ENCODE data around the gene DNAJC12.
"Not testable (repeated sequence)": the region's sequence is repeated elsewhere in the genome, so short reads cannot be mapped to it uniquely, and the experiment has no call there.

Gene DNAJC12

DNA sequence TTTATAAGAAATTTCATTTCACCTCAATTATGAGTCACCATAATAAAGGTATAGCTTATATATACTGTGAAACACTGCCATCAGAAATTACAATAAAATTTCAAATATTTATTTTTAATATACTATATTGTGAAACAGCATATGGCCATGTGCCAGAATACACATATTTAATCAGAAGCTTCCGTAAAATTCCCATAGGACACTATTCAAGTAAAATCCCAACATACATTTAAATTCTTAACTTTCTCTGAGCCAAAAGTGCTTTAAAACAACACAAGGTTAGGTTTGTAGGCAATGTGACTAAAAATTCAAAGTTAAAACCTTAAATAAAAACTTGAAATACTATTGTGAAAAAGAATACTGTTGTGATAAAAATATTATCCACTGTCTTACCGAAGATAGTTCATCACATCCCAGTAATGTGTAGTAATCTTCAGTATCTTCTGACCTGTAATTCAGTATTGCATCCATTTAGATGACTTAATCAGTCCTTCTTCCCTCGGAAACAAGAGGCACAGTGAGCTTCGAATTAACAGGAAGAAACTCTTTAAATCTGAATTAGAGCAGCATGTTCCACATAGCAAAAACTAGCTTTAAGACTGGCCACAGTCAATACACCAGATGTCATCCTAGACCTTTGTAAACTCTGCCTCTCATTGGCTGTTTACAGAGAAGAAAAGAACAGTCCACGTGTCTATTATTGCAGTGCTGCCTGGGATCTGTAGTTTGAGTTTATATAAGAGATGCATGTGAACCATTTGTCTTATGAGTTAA, at the start of gene DNAJC12:
TSS of gene DNAJC12 (minus strand) at position 648 of the 774 bp plus-strand sequence. CDS start at position 471, 177 bp downstream.
- no peak for DNase-seq (ENCODE audit: low read depth, low spot score)

DNA sequence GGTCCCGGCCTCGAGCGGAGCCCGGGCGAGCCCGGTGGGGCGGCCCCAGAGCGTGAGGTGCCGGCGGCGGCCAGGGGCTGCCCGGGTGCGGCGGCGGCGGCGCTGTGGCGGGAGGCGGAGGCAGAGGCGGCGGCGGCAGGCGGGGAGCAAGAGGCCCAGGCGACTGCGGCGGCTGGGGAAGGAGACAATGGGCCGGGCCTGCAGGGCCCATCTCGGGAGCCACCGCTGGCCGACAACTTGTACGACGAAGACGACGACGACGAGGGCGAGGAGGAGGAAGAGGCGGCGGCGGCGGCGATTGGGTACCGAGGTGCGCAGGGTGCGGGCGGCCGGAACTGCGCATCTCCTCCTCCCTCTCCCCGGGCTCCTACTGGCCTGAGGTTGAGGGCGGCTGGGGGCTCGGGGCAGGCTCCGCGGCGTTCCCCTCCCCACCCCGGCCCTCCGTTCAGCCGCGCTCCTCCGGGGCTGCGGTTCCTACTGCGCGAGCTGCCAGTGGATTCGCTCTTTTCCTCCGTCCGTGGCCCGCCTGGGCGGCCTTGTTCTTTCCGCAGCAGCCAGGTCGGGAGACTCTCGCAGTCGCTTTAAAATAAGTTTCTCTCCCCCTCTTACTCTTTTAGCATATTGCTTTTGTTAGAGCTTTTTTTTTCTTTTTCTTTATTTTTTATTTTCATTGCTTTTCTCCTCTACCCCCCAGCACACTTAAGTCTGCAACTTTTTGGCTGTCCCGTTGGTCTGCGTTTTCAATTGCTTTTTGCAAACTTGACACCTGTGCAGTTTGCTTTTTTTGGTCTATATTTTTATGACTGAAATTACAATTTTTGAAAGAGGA, 47.1 kb upstream of the DNAJC12 start:
- DNase-seq (ENCODE audit: low read depth, low spot score), result peak; percentile 56

DNA sequence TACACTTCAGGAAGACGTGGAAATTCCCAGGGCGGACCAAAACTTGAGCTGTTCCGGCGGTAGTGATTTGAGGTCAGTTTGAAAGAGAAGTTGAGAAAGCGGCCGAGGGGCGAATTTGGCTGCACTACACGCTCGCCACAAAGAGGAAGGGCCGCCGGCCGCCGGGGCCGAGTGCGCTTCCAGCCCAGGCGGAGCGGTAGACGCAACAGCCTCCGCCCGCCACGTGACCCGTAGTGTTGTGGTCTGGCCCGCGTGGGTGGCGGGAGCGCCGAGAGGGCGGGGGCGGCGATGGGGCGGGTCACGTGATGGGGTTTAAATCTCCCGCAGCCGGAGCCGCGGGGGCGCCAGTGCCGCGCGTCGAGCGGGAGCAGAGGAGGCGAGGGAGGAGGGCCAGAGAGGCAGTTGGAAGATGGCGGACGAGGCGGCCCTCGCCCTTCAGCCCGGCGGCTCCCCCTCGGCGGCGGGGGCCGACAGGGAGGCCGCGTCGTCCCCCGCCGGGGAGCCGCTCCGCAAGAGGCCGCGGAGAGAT, 46.4 kb upstream of the DNAJC12 start, which contains the start of gene SIRT1:
TSS of gene SIRT1 (plus strand) at position 344 of the 529 bp plus-strand sequence. CDS start at position 410, 66 bp downstream.
- DNase-seq (ENCODE audit: low read depth, low spot score), result peak; percentile 85

DNA sequence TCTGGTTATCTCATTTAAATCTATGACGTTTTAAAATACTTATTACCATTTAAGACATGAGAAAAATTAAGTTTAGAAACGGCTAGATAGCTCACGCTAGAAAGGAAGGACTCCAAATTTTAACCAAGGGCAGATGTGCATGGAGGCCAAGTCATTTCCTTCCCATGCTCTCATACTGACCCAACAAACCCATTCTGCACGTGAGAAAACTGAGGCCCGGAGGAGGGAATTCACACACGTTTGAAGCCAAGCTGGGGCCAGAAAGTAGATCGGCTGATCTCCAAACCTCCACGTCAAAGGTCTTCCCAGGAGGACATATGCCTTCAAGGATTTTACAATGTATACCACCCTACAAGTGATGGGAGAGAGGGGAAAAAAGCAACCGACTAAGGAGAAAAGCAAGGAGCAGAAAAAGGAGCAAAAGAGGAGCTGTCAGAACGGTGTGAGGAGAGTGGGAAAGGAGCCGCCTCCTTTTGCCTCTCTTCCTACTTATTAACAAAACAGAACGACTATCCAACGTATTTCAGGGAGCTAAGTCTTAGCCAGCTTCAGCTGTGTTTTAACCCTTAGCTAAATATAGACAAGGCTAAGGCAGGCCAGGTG, 45.8 kb upstream of the DNAJC12 start:
- no peak for DNase-seq (ENCODE audit: low read depth, low spot score)

DNA sequence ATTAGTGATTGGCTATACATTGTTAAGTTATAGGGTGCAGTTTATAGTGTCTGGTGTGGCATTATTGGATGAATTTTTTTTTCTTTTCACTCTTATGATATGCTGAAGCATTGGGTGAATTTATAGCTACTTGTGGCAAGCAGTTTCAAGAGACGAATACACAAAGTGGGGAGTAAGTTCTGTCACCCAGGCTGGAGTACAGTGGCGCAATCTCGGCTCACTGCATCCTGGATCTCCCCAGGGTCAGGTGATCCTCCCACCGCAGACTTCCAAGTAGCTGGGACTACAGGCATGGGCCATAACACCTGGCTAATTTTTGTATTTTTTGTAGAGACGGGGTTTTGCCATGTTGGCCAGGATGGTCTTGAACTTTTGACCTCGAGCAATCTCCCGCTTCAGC, 40.1 kb upstream of the DNAJC12 start:
- no peak for DNase-seq (ENCODE audit: low read depth, low spot score)

DNA sequence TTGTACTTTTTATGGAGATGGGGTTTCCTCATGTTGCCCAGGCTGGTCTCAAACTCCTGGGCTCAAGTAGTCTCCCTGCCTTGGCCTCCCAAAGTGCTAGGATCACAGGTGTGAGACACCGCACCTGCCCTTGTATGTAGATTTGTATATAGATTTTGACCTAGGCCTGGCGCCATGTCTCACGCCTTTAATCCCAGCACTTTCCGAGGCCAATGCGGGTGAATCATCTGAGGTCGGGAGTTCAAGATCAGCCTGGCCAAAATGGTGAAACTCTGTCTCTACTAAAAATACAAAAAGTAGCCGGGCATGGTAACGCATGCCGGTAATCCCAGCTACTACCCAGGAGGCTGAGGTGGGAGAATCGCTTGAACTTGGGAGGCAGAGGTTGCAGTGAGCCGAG, 39.4 kb upstream of the DNAJC12 start:
- DNase-seq (ENCODE audit: low read depth, low spot score), result not testable (repeated sequence)

DNA sequence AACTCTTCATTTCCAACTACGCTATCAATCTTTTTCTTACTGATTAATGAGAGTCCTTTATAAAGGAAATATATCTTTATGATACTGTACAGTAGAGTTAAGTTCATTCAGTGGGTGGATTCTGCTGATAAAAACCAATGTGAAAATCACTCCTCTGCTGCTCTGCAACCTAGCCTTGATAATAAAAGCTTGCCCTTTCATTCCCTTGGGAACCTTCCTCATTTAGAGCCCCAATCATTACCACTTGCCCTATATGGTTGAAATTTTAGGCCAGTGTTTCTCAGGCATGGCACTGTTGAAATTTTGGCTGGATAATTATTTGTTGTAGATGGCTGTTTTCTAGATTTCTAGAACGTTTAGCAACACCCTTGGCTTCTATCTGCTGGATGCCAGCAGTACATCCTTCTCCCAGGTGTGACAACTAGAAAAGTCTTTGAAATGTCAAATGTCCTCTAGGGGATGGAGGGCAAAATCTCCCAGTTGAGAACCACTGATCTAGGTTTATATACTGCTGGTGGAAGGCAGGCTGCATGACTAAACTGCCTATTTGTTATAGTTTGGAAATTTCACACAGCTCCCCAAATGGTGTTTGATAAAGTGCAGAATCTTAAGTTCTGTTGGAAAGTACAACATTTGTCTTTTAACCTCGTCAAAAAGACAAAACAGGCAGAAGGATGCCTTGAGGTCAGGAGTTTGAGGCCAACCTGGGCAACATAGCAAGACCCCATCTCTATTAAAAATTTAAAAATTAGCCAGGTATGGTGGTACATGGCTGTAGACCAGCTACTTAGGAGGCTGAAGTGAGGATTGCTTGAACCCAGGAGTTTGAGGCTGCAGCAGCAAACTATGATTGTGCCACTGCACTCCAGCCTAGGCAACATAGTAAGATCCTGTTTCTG, 37.6 kb upstream of the DNAJC12 start:
- DNase-seq (ENCODE audit: low read depth, low spot score), result no peak

DNA sequence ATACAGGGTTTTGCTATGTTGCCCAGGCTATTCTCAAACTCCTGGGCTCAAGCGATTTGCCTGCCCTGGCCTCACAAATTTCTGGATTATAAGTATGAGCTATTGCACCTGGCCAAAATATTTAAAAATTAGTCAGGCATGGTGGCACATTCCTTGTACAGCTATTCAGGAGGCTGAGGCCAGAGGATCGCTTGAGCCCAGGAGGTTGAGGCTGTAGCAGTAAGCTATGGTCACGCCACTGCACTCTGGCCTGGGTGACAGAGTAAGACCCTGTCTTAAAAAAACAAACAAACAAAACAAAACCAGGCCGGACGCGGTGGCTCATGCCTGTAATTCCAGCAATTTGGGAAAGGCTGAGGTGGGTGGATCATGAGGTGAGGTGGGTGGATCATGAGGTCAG, 32.0 kb upstream of the DNAJC12 start:
- DNase-seq (ENCODE audit: low read depth, low spot score), result no peak

DNA sequence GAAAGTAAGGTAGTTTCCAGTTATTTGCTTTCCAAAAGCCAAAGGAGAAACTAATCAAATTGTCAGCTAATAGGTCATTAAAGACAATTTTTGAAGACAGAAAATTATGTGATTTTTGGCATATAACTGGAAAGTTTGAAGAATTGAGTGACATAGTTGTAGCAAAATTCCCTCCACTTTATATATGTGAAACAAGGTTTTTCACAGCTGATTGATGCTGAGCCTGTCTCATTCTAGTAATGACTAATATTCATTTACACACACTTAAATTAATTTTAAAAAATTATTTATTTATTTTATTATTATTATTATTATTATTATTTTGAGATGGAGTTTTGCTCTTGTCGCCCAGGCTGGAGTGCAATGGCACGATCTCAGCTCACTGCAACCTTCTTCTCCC, 30.1 kb upstream of the DNAJC12 start:
- DNase-seq (ENCODE audit: low read depth, low spot score), result no peak

DNA sequence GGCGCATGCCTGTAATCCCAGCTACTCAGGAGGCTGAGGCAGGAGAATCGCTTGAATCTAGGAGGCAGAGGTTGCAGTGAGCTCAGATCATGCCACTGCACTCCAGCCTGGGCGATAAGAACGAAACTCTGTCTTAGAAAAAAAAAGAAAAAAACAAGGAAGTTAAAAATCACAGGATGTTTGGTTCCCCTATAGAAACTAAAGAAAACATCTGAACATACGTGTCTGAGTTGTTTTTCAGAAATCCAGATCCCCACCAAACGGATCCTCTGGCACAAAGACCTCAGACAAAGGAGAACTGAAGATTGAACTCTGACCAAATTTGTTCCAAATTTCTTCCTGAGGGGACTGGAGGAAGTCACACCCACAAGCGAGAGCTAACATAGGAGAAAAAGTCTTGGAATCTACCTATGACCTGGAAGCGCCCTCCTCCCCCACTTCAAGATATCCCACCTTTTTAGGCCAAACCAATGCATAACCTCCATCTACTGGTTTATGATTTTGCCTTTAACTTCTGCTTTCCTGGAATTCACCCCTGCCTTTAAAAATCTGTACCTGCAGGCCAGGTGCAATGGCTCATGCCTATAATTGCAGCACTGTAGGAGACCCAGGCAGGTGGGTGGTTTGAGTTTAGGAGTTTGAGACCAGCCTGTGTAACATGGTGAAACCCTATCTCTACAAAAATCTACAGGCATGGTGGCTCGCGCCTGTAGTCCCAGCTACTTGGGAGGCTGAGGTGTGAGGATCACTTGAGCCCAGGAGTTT, 26.8 kb upstream of the DNAJC12 start:
- no peak for DNase-seq (ENCODE audit: low read depth, low spot score)

DNA sequence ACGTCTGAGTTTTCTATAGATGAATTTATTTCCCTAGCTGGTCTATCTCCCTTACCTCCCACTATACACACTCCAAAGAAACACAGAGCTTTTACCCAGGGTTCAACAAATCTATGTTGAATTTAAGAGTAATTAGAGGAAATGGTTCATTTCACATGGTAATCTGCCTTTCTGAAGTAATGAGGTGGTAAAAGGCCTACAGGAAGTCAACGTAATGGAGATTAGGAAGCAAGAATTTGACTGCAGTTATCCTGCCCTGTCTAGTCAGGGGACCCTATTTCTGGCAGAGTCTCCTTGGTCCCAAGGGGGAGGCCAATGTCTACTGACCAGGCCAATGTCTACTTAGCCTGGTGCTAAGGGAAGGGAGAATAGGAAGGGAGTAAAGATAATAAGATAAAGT, 25.1 kb upstream of the DNAJC12 start:
- DNase-seq (ENCODE audit: low read depth, low spot score), result no peak

DNA sequence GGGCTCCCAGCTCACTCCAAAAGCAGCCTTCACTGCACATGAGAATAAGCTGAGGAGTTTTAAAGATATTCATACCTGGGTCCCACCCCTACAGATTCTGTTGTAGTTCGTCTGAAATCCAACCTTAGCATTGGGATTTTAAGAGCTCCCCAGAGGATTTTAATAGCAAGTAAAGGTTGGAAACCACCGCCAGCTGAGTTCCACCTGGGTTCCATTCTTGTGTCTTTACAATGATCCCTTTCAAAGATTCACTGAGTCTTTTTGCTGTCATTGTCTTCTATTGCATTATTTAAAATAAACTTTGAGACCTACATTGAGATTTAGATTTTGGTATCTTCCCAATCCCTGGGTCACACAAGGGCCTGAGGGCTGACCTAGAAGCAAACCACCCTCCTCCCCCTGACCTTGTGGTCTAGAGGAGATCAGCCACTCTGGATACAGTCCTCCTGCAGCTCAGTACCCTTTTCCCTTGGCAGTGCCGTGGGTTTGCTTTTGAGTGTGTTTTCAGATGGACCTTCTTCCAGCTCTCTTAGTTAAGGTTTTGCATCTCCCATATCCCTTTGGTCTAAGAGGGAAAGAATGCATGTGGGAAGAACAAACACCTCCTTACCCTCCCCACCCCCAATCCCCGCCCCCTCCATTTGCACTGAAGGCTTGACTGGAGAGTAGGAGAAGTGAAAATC, 23.9 kb upstream of the DNAJC12 start:
- no peak for DNase-seq (ENCODE audit: low read depth, low spot score)

DNA sequence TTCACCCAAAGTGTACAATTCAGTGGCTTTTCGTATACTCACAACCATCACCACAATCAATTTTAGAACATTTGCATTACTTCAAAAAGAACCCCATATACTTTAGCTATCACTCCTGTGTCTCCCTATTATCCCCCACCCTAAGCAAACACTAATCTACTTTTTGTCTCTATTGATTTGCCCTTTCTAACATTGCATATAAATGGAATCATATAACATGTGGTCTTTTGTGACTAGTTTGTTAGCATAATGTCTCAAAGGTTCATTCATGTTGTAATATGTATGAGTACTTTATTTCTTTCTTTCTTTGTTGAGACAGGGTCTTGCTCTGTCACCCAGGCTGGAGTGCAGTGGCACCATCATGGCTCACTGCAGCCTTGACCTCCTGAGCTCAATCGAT, 21.0 kb upstream of the DNAJC12 start:
- DNase-seq (ENCODE audit: low read depth, low spot score), result no peak

DNA sequence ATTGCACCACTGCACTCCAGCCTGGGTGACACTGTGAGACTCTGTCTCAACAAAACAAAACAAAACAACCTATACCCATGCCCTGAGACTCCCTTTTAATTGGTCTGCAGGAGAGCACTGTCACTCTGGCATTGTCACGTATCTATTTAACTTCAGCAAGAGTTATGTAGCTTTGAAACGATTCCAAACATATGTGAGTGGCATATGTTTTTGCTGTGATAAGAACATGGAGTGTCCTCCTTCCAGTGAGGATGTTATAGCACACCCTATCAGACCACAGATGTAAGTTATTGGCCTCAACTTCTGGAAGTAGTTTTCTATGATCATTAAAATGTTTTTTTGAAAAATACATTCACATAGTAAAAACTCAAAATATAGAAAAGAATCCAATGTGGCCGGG, 15.5 kb upstream of the DNAJC12 start:
- no peak for DNase-seq (ENCODE audit: low read depth, low spot score)

DNA sequence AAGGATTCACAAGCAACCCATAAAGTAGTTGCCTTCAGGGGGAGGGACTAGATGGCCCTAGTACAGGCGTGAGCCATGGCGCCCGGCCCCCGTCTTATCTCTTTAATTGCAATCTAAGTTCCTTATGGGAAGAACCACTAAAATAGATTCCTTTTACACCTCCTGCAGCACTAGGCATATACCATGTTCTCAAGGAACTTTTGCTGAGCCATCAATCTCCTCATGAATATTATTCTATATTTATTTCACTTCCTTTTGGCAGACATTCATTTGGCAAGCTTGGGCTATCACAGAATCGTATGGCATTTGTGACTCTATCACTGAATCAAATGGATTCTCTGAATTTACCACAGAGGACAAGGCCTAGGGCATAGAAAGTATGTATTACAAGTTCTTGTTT, 14.8 kb upstream of the DNAJC12 start:
- no peak for DNase-seq (ENCODE audit: low read depth, low spot score)

DNA sequence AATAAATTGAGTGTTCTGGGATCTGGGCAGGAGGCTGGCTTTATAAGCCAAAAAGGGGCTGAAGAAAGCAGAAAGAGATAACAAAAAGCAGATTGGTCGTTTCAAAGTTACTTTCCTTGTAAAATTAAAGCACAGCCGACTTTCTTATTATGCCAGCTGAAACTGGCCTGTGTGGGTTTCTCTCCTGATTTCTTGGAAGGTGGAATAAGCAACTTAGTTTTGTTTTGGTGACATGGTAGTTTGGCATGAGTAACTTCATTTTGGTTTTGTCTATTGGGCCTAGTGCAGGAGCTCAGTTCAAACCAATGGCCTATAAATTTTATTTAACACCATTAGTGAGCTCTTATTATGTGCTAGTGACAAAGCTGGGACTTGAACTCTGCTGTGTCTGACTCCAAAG, 13.2 kb upstream of the DNAJC12 start:
- DNase-seq (ENCODE audit: low read depth, low spot score), result no peak

DNA sequence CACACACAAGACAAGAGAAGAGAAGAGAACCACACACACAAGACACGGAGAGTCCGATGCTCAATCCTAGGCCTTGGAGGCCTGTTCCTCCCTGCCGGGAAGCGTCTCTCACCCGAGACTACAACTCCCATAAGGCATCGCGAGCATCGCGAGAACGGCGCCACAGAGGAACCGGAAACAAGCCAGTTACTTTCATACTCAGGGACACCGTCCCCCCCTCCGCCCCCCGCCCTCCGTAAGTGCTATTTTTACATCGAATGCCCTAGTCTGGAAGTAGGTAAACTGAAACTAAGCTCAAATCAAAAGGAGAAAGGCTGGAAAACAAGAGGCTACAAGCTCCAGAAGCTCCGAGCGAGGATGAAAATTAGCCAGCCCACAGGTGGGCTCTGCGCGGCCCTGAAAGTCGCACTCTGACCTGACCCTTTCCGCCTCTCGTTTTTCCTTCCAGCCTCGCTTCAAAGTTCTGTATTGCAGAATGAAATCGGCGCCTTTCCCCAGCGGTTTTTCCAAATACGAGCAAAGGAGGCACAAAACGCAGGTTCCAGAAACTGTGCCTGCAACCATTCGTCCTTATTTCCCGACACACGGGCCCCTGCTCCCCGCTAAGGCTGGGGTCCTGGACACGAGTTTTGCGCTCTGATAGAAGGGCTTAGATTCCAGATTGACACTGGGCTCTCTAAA, 11.5 kb upstream of the DNAJC12 start:
- DNase-seq (ENCODE audit: low read depth, low spot score), result peak; percentile 89

DNA sequence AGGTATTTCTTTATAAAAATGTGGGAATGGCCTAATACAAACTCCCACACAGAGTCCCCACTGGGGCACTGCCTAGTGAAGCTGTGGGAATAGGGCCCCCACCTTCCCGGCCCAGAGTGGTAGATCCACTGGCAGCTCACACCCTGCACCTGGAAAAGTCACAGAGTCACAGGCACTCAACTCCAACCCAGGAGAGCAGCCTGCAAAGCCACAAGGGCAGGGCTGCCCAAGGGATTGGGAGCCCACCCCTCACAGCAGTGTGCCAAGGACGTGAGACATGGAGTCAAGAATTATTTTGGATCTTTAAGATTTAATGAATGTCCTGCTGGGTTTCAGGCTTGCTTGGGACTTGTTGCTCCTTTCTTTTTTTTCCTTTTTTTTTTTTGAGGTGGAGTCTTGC, 5.3 kb upstream of the DNAJC12 start:
- DNase-seq (ENCODE audit: low read depth, low spot score), result no peak

DNA sequence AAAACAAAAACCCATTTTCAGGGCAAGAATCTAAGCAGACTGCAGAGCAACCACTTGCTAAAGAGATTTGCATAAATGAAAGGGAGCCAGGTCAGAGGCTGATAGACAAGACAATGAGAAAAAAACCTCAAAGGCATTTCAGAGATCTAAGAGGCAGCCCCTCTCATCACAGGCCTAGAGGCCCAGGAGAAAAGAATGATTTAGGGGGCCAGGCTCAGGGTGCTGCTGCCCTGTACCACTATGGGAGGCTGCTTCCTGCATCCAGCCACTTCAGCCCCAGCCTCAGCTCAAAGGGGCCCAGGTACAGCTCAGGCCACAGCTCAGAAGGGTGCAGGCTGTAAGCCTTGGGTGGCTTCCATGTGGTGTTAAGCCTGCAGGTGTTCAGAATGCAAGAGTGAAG, 3.7 kb upstream of the DNAJC12 start:
- DNase-seq (ENCODE audit: low read depth, low spot score), result no peak

All from activated CD4-positive, CD25-positive, alpha-beta regulatory T cell treated with anti-CD3 and anti-CD28 coated beads, Interleukin-2, amount 50 U/mL, for 16 hours (primary cell).